Neural progenitor cell (in vitro differentiated cells): ENCODE results near the gene DDX39B. TPM values are rescaled to one million over a fixed set of nuclear protein-coding genes. Genes with fewer than 3 reads are reported as not detected.

ENCODE experiments used
- DNase-seq: peaks from one replicate; pipeline ENCODE4 v3.0.0-alpha.2; 2016; ENCODE audit warnings: low spot score
- H2AFZ ChIP-seq: fragments of 200-600 bp; sonication (generic); replicated peaks from 2 replicates; pipeline ENCODE4 v1.6.1; 2016; ENCODE audit warnings: antibody characterized with exemption
- H3F3A ChIP-seq: fragments of 200-600 bp; sonication (generic); 2 replicates; pipeline ENCODE4 v1.6.1; 2016; ENCODE audit warnings: antibody characterized with exemption, low read depth
- H3K27ac ChIP-seq: fragments of 200-600 bp; sonication (generic); 2 replicates; pipeline ENCODE4 v1.5.1; 2016; ENCODE audit warnings: mild to moderate bottlenecking
- H3K27me3 ChIP-seq: fragments of 200-600 bp; sonication (generic); 2 replicates; pipeline ENCODE4 v1.6.1; 2016; ENCODE audit warnings: mild to moderate bottlenecking, moderate library complexity
- H3K36me3 ChIP-seq: fragments of 200-600 bp; sonication (generic); 2 replicates; pipeline ENCODE4 v1.5.1; 2016
- H3K4me1 ChIP-seq: fragments of 200-600 bp; sonication (generic); 2 replicates; pipeline ENCODE4 v1.6.1; 2016; ENCODE audit warnings: mixed run types
- H3K4me2 ChIP-seq: fragments of 200-600 bp; sonication (generic); 2 replicates; pipeline ENCODE4 v1.6.1; 2016
- H3K4me3 ChIP-seq: fragments of 200-600 bp; sonication (generic); 2 replicates; pipeline ENCODE4 v1.5.1; 2016
- H3K79me2 ChIP-seq: fragments of 200-600 bp; sonication (generic); 2 replicates; pipeline ENCODE4 v1.6.1; 2016; ENCODE audit warnings: low read depth
- H3K9ac ChIP-seq: fragments of 200-600 bp; sonication (generic); 2 replicates; pipeline ENCODE4 v1.6.1; 2016
- H3K9me3 ChIP-seq: fragments of 200-600 bp; sonication (generic); 2 replicates; pipeline ENCODE4 v1.5.1; 2016; ENCODE audit warnings: low read depth
- H4K20me1 ChIP-seq: fragments of 200-600 bp; sonication (generic); 2 replicates; pipeline ENCODE4 v1.6.1; 2016; ENCODE audit warnings: low read depth
- H3K27ac Mint-ChIP-seq: 3 replicates; pipeline ENCODE4 v1.8.0; 2021; ENCODE audit warnings: mixed read lengths
- H3K27me3 Mint-ChIP-seq: 2 replicates; pipeline ENCODE4 v1.8.0; 2022; ENCODE audit warnings: low read depth, mild to moderate bottlenecking, inconsistent platforms, moderate library complexity, mixed read lengths; ENCODE audit not compliant: insufficient read depth
- H3K36me3 Mint-ChIP-seq: 3 replicates; pipeline ENCODE4 v1.8.0; 2021; ENCODE audit warnings: mixed read lengths
- H3K4me1 Mint-ChIP-seq: 3 replicates; pipeline ENCODE4 v1.8.0; 2021; ENCODE audit warnings: mixed read lengths
- H3K4me3 Mint-ChIP-seq: 3 replicates; pipeline ENCODE4 v1.8.0; 2021; ENCODE audit warnings: mild to moderate bottlenecking, moderate library complexity, mixed read lengths
- H3K9me3 Mint-ChIP-seq: 3 replicates; pipeline ENCODE4 v1.8.0; 2020; ENCODE audit warnings: mixed read lengths
- EZH2 ChIP-seq: fragments of 200-600 bp; sonication (generic); IDR thresholded peaks from 2 replicates; pipeline ENCODE4 v1.6.1; 2017; ENCODE audit warnings: antibody characterized with exemption, mild to moderate bottlenecking, moderate library complexity
- EZH2phosphoT487 ChIP-seq: fragments of 200-600 bp; sonication (generic); IDR thresholded peaks from 2 replicates; pipeline ENCODE4 v1.6.1; 2017; ENCODE audit warnings: antibody characterized with exemption
- total RNA-seq: library from RNA; depleted of rRNA; stranded (reverse); fragments of >200 nt; gene quantifications from 2 replicates; pipeline ENCODE4 v1.2.3, GENCODE V29; 2015; ENCODE audit warnings: low replicate concordance
- TF ChIP-seq, protein P1 (sequence below): fragments of 200-600 bp; sonication (generic); IDR thresholded peaks from 2 replicates; pipeline ENCODE4 v1.5.1; 2017; ENCODE audit warnings: antibody characterized with exemption, mild to moderate bottlenecking

Gene DDX39B
- total RNA-seq, 1 donor from 2014 or later, result 493 TPM

GRCh38 chr6:31585491-31585890, 43.7 kb upstream of the DDX39B start:
- Mint-ChIP-seq H3K27ac (no peak overlapping the region), H3K4me3 (peak overlapping the region; percentile 5), H3K4me1 (peaks cover 17% of the 10 kb centered on the region), H3K27me3 (peaks cover 11% of the 10 kb centered on the region), H3K9me3 (no peaks in the 10 kb centered on the region), H3K36me3 (no peaks in the 10 kb centered on the region)
- TF ChIP-seq EZH2, result no peak
- TF ChIP-seq, protein P1, sequence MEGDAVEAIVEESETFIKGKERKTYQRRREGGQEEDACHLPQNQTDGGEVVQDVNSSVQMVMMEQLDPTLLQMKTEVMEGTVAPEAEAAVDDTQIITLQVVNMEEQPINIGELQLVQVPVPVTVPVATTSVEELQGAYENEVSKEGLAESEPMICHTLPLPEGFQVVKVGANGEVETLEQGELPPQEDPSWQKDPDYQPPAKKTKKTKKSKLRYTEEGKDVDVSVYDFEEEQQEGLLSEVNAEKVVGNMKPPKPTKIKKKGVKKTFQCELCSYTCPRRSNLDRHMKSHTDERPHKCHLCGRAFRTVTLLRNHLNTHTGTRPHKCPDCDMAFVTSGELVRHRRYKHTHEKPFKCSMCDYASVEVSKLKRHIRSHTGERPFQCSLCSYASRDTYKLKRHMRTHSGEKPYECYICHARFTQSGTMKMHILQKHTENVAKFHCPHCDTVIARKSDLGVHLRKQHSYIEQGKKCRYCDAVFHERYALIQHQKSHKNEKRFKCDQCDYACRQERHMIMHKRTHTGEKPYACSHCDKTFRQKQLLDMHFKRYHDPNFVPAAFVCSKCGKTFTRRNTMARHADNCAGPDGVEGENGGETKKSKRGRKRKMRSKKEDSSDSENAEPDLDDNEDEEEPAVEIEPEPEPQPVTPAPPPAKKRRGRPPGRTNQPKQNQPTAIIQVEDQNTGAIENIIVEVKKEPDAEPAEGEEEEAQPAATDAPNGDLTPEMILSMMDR, result peak; percentile 59
- no peak overlapping the region for H2AFZ ChIP-seq
- peaks cover 2% of the 10 kb centered on the region for H3K27me3 ChIP-seq
- DNase-seq, result peak; percentile 53
- H3K4me3 ChIP-seq, result no peak overlapping the region
- H4K20me1 ChIP-seq, result no peaks in the 10 kb centered on the region
- no peak overlapping the region for H3K27ac ChIP-seq
- H3K4me1 ChIP-seq, result peaks cover 6% of the 10 kb centered on the region
- no peaks in the 10 kb centered on the region for H3K79me2 ChIP-seq
- H3F3A ChIP-seq, result no peaks in the 10 kb centered on the region
- H3K4me2 ChIP-seq, result no peak overlapping the region
- no peak overlapping the region for H3K9ac ChIP-seq
- H3K36me3 ChIP-seq, result no peaks in the 10 kb centered on the region
- H3K9me3 ChIP-seq, result no peaks in the 10 kb centered on the region

- peaks cover 9% of the 10 kb centered on the region for H3K27me3 ChIP-seq
- H3K27ac Mint-ChIP-seq, result peak within 1 kb of the TSS; percentile 90
- peak within 1 kb of the TSS; percentile 69 for H3K4me3 ChIP-seq
- H3K27me3 Mint-ChIP-seq, result peaks cover 18% of the 10 kb centered on the region
- peaks cover 11% of the 10 kb centered on the region for H3K4me1 ChIP-seq
- H3K4me1 Mint-ChIP-seq, result peaks cover 17% of the 10 kb centered on the region
- peak within 1 kb of the TSS; percentile 95 for H3K4me3 Mint-ChIP-seq
- no peaks in the 10 kb centered on the region for H4K20me1 ChIP-seq
- H3K36me3 ChIP-seq, result no peaks in the 10 kb centered on the region
- no peaks in the 10 kb centered on the region for H3K9me3 Mint-ChIP-seq
- H2AFZ ChIP-seq, result peak within 1 kb of the TSS; percentile 87
- peak within 1 kb of the TSS; percentile 94 for H3K4me2 ChIP-seq
- TF ChIP-seq EZH2, result no peak
- TF ChIP-seq, protein P1, result no peak
- TF ChIP-seq EZH2phosphoT487, result no peak
- H3F3A ChIP-seq, result no peaks in the 10 kb centered on the region
- peak within 1 kb of the TSS; percentile 44 for H3K9ac ChIP-seq
- DNase-seq, result no peak
- H3K36me3 Mint-ChIP-seq, result no peaks in the 10 kb centered on the region
- H3K27ac ChIP-seq, result no peak within 1 kb of the TSS
- no peaks in the 10 kb centered on the region for H3K79me2 ChIP-seq
- H3K9me3 ChIP-seq, result no peaks in the 10 kb centered on the region
Observed at GRCh38 chr6:31582230-31582643, 40.4 kb upstream of the DDX39B start, which contains the start of gene LTB. TSS of gene LTB (minus strand) at chr6:31582424. CDS start at chr6:31582417, 7 bp downstream.

- peak; percentile 27 for DNase-seq
- H3K4me2 ChIP-seq, result peak overlapping the region; percentile 94
- H3K36me3 Mint-ChIP-seq, result no peaks in the 10 kb centered on the region
Observed at GRCh38 chr6:31581434-31582229, 39.8 kb upstream of the DDX39B start.

More at GRCh38 chr6:31581434-31582229, 39.8 kb upstream of the DDX39B start:
- TF ChIP-seq EZH2 (no peak), EZH2phosphoT487 (no peak)
- TF ChIP-seq, protein P1, result no peak
- peak overlapping the region; percentile 95 for H3K4me3 Mint-ChIP-seq
- Histone ChIP-seq H3K27me3 (peaks cover 9% of the 10 kb centered on the region), H3F3A (no peaks in the 10 kb centered on the region), H3K4me1 (peaks cover 11% of the 10 kb centered on the region), H3K79me2 (no peaks in the 10 kb centered on the region), H3K9me3 (no peaks in the 10 kb centered on the region), H2AFZ (peak overlapping the region; percentile 87), H3K4me3 (peak overlapping the region; percentile 69), H3K9ac (peak overlapping the region; percentile 44), H4K20me1 (no peaks in the 10 kb centered on the region), H3K27ac (no peak overlapping the region), H3K36me3 (no peaks in the 10 kb centered on the region)
- no peaks in the 10 kb centered on the region for H3K9me3 Mint-ChIP-seq
- peak overlapping the region; percentile 90 for H3K27ac Mint-ChIP-seq
- H3K27me3 Mint-ChIP-seq, result peaks cover 17% of the 10 kb centered on the region
- peaks cover 15% of the 10 kb centered on the region for H3K4me1 Mint-ChIP-seq
